Measurements from ENCODE around the gene EPSTI1.
A peak's percentile ranks its signal among the peaks of the same experiment; 100 is the strongest.
"Not testable (repeated sequence)": the region's sequence is repeated elsewhere in the genome, so short reads cannot be mapped to it uniquely, and the experiment has no call there.

The EPSTI1 gene, protein sequence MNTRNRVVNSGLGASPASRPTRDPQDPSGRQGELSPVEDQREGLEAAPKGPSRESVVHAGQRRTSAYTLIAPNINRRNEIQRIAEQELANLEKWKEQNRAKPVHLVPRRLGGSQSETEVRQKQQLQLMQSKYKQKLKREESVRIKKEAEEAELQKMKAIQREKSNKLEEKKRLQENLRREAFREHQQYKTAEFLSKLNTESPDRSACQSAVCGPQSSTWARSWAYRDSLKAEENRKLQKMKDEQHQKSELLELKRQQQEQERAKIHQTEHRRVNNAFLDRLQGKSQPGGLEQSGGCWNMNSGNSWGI

DNA sequence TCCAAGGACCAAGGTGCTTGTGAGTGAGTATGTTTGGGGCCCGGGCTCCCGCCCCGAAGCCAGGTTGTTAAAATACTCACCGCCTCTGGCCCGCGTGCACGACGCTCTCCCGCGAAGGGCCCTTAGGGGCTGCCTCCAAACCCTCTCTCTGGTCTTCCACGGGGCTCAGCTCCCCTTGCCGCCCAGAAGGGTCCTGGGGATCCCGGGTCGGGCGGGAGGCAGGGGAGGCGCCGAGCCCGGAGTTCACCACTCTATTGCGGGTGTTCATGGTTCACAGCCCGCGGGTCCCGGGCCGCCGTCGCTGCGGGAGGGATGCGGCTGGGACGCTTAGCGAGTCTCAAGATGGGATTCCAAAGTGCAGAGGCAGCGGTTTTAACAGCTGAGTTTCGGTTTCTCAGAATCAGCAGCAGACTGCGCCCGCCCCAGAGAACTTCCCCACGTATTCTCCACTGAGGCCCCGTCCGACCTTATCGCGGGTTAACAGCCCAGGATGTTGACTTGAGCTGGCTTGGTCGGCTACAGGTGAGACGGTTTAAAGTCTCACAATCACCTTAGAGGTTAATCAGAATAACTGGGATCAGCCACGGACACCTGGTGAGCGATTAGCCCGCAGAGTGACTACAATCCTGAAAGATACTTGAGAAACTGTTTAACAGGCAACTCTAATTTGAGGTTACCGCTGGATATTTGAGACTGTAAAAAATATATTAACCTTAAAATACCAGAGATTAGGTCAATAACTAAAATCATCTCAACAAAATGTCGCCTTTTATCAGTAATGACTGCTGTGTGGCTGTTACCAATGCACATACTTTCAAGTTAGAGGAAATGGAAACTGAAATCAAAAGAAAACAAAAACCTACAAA, at the start of gene EPSTI1:
TSS of gene EPSTI1 (minus strand) at position 344 of the 866 bp plus-strand sequence. CDS start at position 268, 76 bp downstream.
- DNase-seq (ENCODE audit: low spot score) = peak; percentile 59

DNA sequence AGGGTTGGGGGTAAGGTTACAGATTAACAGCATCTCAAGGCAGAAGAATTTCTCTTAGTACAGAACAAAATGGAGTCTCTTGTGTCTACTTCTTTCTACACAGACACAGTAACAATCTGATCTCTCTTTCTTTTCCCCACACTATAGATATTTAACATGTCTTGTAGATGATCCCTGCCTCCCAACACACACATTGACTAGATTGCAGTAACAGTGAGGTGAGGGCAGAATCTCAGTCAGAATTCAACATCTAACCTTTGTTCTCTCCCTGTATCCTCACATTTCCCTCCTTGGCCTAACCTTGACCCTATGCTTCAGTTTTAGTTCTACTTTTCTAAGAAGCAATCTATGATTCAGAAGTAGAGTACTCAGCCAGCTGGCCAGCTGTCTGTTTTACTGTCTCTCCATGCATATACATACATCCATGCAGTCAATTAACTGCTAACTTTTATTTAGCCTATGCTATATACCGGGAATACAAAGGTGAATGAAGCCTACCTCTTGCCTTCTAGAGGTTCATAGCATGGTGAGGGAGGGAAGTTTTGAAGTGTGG, 49.4 kb upstream of the EPSTI1 start:
- DNase-seq (ENCODE audit: low spot score) = no peak

DNA sequence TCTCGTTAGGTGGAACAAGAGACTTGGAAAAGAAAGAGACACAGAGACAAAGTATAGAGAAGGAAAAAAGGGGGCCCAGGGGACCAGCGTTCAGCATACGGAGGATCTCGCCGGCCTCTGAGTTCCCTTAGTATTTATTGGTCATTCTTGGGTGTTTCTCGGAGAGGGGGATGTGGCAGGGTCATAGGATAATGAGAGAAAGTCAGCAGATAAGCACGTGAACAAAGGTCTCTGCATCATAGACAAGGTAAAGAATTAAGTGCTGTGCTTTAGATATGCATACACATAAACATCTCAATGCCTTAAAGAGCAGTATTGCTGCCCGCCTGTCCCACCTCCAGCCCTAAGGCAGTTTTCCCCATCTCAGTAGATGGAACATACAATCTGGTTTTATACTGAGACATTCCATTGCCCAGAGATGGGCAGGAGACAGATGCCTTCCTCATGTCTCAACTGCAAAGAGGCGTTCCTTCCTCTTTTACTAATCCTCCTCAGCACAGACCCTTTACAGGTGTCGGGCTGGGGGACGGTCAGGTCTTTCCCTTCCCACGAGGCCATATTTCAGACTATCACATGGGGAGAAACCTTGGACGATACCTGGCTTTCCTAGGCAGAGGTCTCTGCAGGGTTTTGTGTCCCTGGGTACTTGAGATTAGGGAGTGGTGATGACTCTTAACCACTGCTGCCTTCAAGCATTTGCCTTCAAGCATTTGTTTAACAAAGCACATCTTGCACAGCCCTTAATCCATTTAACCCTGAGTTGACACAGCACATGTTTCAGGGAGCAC, 48.7 kb upstream of the EPSTI1 start:
- not testable (repeated sequence) for DNase-seq (ENCODE audit: low spot score)

DNA sequence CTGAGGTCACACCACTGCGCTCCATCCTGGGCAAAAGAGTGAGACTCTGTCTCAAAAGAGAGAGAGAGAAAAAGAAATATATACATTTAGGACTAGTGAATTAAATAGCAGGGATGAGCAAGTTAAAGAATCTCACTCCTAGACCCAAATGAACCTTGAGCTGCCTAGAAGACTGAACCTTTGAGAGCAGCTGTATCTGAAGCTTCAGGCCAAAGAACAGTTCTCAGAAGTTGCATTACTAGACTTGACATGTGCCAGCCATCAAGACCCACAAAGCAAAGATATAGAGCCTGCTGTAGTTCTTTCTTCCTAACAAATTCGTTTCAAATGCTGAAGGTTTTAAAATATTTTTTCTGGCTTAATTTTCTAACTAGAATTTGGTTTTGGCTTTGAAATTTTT, 47.9 kb upstream of the EPSTI1 start:
- DNase-seq (ENCODE audit: low spot score) = no peak

DNA sequence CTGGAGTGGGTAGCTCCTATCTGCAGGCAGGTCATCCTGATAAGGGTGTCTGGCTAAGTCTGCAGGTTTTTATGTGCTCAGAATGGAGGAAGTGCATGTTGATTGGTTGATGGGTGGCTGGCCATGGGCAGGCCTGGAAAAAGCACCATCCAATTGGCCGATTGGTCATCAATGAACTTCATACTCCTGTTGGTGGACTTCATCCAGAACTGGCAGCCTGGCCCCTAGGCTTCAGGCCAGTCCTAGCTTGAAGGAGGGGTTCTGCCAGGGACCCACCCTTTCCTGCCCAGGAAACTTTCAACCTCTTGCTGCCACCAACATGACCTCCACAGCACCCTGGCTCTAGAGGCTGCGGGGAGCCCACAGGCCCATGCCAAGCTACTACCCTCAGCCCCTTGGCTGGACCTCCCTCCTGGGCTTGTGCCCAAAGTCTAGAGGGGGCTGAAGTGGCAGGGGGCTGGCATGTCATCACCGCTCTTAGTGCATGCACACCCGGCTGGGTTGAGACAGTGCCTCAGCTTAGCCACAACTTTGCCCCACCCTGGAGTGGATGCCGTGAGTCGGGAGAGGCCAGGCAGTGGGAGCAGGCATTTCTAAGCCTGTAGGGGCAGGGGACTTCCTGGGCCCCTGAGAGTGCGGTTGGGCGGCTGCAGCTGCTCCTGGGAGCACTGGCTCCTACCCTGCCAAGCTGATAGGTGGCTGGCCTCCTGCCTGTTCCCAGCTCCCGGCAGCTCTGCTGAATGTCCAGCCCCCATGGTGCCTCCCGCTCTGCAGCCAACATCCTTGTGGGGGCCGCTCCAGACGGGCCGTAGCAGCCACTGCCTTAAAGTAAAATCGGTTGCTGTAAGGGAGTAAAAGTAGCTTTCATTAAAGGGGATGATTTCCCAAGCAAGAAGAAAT, 44.6 kb upstream of the EPSTI1 start:
- DNase-seq (ENCODE audit: low spot score) = peak; percentile 47

DNA sequence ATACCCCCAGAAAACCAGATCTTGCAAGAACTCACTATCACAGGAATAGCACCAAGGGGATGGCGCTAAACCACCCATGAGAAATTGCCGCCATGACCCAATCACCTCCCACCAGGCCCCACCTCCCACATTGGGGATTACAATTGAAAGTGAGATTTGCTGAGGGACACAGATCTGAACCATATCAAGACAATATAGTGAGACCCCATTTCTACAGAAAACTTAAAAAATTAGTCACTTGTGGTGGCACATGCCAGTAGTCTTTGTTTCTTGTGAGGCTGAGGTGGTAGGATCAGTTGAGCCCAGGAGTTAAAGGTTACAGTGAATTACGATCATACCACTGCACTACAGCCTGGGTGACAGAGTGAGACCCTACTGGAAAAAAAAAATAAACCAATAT, 41.0 kb upstream of the EPSTI1 start:
- DNase-seq (ENCODE audit: low spot score) = no peak

DNA sequence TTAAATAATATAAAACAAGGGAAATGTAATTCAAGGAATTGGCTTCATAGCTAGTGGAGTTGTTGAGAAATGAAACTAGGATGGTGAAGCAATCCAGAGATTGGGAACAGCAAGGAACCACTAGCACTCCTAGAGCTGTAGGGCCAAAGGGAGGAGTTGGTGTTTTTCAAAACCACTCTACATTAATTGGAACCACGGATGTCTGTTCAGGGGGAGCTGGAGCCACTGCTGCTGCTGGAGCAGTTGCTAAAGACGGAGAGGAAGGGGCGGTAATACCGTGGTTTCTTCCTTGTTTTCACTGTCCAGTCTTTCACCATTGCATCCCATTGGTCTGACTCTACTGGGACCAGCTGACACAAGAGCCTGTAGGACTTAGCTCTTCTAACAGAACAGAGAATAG, 39.8 kb upstream of the EPSTI1 start:
- DNase-seq (ENCODE audit: low spot score) = no peak

DNA sequence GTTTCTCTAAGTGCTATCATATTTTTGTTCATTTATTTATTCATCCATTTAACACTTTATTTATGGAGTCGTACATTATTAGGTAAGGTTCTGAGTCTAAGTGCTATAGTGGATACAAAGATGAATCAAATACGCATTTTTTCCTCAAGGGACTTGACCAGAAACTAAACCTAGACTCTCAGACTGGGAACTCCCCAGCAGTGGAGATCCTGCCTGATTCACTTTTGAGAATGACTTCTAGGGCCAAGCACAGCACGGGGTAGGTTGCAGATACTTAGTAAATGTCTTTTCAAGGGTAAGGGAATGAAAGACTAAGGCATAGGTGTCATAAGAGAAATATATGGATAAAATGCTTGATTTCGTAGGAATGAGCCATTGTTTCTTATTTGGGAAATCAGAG, 38.5 kb upstream of the EPSTI1 start:
- no peak for DNase-seq (ENCODE audit: low spot score)

DNA sequence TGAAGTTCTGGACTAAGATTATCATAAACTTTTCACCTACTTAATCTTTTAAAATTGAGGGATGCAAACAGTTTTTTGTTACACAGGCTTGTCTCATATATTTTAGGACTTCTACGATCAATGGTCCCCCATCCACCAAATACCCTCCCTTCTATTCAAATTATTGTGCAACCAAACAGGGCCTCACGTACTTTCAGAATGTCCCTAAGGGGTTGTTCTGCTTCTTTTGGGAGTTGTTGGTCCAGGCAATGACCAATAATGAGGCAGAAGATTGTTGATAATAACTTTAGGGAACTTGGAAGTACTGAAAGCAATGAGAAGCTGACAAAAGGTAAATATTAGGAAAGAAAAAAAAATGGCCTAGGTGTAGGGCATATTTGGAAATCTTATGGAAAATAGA, 34.2 kb upstream of the EPSTI1 start:
- no peak for DNase-seq (ENCODE audit: low spot score)

DNA sequence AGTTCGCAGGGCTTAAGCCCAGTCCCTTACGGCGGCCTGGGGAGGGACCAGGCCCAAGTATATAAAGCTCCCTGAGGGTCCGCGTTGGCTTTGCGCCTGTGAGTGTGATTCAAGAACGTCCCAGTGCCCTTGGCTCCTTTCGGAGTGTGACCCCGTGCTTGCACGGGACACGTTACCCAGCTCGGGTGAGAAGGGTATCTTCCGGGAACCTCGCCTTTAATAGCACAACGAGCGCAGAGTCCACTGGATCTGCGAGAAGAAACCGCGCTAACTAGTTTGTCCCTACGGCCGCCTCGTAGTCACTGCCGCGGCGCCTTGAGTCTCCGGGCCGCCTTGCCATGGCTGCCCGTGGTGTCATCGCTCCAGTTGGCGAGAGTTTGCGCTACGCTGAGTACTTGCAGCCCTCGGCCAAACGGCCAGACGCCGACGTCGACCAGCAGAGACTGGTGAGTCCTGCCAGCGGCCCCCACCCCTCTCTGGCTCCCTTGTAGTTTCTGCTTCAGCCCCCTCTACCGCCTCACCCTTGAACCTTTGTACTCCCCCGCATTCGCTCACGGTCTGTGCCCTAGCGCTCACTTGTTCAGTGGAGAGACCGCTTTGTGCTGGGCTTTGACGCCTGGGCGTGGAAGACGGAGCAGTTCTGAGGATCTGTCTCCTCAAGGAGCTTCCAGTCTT, 31.4 kb upstream of the EPSTI1 start, which contains the start of gene DNAJC15:
TSS of gene DNAJC15 (plus strand) at position 298 of the 675 bp plus-strand sequence. CDS start at position 339, 41 bp downstream.
- DNase-seq (ENCODE audit: low spot score) = peak; percentile 84

DNA sequence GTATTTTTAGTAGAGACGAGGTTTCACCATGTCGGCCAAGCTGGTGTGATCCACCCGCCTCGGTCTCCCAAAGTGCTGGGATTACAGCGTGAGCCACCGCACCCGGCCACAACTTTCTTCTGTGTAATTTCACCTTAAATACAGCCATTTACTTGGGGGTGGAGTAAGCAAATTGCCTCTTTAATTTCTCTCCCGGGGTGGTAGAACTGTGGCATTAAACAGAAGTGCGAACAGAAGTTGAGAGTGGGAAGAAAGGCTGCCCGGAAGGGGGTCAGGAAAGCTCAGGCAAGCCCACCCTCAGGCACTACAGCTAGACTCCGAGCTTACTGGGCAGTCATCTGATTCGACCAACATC, 30.9 kb upstream of the EPSTI1 start:
- DNase-seq (ENCODE audit: low spot score) = no peak

DNA sequence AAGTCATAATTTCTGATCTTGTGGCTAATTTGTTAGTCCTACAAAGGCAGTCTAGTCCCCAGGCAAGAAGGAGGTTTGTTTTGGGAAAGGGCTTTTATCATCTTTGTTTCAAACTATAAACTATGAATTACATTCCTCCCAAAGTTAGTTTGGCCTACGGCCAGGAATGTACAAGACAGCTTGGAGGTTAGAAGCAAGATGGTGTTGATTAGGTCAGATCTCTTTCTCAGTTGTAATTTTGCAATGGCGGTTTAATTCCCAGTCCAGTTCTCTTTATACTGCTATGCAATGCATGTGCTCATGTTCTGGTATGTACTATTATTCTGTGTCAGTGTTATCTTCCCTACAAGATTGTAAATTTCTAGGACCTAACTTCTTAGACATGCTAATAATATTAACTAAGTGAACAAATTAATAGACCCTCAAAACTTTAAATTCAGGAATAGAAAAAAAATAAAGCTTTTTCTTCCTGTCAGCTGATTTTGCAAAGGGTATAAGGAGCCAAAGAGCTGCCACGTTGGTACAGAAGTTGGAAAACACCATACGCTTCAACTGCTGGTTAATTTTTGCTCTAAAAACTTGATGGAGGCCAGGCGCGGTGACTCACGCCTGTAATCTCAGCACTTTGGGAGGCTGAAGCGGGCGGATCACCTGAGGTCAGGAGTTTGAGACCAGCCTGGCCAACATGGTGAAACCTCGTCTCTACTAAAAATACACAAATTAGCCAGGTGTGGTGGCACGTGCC, 30.1 kb upstream of the EPSTI1 start:
- no peak for DNase-seq (ENCODE audit: low spot score)

DNA sequence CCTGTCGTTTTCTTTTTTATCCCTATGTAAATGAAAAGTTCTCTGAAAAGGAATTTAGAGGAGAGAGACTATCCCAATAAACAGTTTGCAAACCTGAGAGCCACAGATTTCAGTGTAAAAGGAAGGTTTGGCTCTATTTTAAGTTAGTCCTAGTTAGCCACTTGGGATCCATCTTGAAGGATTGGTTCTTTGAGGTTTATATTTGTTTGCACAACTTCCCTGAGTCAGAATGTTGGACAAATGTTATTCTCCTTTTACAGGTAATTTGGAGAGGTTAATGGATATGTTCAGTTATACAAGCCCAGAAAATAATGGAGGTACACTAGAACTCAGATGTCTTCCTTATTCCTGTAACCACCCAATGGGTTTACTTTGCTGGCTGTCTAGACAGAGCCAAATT, 28.8 kb upstream of the EPSTI1 start:
- DNase-seq (ENCODE audit: low spot score) = no peak

DNA sequence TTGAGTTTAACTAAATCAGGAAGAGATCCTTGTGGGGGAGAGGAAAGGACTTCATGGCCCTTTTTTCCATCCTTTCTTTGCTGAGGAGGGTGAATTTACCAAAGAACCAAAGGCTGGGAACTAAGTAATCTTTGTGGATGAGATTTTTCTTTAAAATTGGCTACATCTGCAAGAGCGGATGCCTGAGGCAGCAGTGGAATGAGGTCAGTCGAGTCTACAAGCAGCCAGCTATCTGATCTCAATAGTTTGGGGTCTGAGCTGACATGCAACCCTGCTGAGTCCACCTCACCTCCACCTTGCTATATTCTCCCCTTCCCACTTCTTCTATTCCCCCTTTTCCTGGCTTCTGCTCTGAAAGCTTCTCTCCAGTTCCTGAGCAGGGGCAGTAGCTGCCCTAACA, 27.8 kb upstream of the EPSTI1 start:
- DNase-seq (ENCODE audit: low spot score) = no peak

DNA sequence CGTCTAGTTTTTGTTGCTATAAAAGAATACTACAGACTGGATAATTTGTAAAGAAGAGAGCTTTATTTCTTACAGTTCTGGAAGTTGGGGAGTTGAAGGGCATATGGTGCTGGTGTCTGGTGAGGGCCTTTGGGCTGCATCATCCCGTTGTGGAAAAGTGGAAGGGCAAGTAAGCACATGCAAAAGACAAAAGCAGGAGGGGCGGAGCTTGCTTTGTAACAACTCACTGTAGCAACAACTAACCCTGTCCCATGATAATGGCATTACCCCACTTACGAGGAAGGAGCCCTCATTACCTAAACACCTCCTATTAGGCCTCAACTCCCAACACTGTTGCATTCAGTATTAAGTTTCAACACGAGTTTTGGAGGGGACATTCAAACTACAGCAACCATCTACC, 24.2 kb upstream of the EPSTI1 start:
- no peak for DNase-seq (ENCODE audit: low spot score)

DNA sequence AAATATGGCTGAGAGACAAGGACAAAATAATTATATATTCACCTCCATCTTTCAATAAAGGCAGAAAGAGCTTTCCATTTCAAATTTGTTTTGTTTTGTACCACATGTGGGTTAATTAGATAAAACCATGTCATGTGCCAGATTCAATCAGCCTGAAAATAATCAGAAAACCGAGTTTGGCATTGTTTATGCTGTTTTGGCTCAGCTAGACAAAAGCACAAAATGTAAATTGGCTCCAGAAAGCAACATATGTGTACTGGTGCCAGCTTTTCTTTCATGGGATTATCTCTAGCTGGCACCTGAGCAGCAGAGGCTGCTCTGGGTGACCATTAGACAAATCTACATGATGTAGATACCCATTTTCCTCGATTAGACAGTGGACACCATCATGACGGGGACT, 22.1 kb upstream of the EPSTI1 start:
- no peak for DNase-seq (ENCODE audit: low spot score)

DNA sequence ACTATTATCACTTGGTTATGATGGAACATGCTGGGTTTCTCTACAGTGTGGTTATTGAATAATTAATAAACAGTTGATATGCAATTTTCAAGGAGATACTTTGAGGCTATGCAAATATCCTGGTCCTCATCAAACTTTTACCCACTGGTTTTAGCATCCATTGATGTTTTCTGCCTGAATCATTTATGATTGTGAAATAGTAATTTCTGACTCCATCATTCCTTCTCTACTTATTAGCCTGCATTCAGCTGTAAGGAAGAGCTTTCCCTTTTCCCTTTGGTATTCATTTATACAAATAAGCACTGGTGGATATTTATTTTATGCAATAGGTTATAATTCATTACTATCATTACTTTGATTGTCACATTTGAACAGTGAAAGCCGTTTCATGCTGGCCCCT, 17.5 kb upstream of the EPSTI1 start:
- DNase-seq (ENCODE audit: low spot score) = no peak

DNA sequence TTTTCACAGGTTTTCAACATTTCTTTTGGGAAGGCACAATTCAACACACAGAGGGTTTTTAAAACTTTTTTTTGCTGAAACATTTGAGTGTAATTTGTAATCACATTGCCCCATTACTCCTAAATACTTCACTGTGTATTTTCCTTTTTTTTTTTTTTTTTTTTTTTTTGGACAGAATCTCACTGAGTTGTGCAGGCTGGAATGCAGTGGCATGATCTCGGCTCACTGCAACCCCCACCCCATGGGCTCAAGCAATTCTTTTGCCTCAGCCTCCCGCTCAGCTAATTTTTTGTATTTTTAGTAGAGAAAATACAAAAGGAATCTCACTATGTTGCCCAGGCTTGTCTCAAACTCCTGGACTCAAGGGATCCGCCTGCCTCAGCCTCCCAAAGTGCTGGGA, 16.6 kb upstream of the EPSTI1 start:
- no peak for DNase-seq (ENCODE audit: low spot score)

DNA sequence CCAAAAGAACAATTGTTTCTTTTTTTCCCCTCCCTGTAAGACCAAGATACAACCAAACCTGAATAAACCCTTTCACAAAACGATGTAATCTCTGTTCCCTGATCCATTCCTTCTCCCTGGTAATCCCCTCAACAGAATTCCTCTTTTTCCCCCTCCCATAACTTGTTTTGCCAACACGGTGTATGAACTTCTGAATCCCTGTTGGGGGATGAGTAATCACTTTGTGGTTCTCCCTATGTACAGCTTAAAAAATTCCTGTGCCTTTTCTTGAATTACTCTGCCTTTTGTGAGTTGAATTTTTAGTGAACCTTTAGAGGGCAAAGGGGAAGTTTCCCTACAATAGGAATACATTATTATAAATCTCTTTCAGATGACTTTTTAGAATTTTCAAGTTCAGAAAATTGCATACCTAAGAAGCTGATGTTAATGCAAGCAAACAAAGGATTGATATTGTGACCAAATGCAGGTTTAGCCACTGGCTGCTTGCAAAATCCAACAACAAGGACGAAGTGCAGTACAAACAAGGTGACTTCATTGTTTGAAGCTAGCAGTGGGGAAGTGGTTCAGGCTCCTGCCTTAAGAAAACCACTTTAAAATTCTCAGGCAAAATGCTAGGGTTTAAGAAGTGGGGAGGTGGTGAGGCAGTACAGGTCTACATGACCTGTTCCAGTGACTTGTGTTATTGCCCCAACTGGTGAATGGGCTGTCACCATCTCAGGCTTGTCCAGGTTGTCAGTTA, 15.0 kb upstream of the EPSTI1 start:
- no peak for DNase-seq (ENCODE audit: low spot score)

Data from Ammon's horn (tissue), 1 donor.